HG02943 (cell line): ENCODE results near the gene RNF7.
"Not testable (repeated sequence)": the region's sequence is repeated elsewhere in the genome, so short reads cannot be mapped to it uniquely, and the experiment has no call there.

ENCODE experiments used
- ATAC-seq: cut with Tn5 transposase; IDR thresholded peaks from one replicate; pipeline ENCODE4 v1.9.1; 2021; ENCODE audit warnings: mild to moderate bottlenecking, low read depth, moderate library complexity; ENCODE audit not compliant: unreplicated experiment

The RNF7 gene

DNA sequence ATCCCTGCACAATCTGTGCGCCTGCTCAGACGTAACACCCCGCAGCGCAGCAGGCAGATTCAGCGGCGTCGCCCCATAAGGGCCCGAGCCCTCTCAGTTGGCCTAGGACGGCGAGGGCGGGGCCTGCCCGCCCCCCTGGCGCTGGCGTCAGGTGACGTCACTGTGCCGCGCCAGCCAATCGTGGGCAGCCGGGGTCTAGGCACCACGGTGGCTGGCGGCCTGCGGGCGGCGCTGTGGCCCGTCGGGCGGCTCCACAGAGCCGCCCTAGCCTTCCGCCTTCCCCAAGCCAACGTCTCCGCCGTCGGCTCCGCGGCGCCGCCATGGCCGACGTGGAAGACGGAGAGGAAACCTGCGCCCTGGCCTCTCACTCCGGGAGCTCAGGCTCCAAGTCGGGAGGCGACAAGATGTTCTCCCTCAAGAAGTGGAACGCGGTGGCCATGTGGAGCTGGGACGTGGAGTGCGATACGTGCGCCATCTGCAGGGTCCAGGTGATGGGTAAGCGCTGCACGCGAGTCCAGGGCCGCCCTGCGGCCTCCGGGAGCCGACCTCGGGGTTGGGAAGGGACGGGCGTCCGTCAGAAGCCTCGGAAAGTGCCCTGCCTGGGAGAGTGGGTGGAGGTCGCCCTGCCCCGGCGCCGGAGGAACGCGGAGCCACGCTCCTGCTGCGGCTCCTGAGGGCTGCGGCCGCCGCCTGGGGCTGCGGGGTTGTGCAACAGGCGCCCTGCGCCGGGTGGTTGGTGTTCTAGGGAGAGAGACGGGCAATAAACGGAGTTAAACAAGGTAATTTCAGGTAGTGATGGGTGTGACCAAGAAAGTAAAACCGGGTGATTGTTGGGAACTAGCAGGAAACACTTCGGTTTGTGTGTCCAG lies at the start of gene RNF7:
Gene RNF7, plus strand, starts transcription at position 277 of the 869 bp plus-strand sequence. Its CDS starts 44 bp downstream, at position 321.
- ATAC-seq: peak; percentile 89

DNA sequence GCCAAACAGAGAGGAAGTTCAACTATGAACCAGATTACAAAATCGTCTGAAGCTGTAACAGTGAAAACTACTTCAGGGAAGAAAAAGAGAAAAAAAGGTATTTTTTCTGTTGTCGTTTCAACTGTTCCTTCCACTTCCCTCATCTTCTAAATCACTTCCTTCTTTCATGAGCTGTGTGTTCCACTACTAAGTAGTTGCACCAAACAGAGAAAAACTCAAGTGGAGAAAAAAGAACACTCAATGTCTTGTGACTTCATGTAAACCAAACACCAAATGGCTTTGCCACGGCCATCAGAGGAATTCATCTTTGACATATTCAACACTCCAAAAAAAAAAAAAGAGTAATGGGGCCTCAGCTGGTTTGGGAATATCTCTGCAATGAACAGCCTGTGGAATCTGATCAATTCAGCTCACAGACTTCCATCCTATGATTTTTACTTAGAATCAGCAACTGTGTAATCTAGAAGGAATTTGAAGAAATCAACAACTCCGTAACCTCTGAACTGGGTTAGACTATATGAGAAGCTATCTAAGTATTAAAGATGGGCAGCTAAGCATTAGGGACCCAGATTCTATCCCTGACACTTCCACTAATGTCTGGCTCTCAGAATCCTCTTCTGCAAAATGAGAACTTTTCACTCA lies 47.5 kb upstream of the RNF7 start:
- ATAC-seq: no peak

DNA sequence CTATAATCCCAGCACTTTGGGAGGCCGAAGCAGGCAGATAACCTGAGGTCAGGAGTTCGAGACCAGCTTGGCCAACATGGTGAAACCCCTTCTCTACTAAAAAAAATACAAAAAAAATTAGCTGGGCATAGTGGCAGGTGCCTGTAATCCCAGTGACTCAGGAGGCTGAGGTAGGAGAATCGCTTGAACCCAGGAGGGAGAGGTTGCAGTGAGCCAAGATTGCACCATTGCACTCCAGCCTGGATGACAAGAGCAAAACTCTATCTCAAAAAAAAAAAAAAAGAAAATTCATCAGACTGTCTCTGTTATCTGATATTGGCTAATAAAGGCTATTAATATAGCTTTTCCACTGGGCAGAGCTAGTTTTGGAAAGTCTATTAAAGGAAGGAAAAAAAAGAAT lies 46.6 kb upstream of the RNF7 start:
- not testable (repeated sequence) for ATAC-seq

DNA sequence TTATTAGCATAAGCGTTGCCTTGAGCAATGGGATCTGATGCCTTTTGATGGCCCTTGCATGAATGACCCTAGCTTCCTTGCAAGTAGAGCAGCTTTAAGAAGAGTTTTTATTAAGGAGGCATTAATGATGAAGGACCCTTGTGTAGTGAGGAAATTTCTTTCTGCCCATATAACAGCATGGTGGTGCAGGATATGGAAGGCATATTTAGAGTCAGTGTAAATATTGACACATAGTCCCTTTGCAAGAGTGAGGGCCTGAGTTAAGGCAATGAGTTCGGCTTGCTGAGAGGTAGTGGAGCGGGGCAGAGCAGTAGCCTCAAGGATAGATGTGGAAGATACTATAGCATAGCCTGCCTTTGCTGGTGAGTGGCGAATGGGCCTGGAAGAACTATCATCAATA lies 45.1 kb upstream of the RNF7 start:
- not testable (repeated sequence) for ATAC-seq

DNA sequence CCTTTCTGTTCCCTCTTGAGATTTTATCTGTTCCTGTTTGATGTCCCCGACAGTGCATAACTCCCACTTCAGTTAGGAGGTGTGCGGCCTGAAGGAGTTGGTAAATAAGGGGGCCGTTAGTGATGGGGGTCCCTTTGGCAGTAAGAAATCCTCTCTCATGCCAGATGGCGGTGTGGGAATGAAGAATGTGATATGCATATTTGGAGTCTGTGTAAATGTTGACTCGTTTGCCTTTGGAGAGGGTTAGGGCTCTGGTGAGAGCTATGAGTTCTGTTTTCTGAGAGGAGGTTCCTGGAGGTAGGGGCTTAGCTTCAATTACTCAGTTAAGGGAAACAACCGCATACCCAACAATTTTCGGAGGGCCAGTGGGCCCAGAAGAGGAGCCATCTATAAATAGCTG lies 38.8 kb upstream of the RNF7 start:
- ATAC-seq: no peak

DNA sequence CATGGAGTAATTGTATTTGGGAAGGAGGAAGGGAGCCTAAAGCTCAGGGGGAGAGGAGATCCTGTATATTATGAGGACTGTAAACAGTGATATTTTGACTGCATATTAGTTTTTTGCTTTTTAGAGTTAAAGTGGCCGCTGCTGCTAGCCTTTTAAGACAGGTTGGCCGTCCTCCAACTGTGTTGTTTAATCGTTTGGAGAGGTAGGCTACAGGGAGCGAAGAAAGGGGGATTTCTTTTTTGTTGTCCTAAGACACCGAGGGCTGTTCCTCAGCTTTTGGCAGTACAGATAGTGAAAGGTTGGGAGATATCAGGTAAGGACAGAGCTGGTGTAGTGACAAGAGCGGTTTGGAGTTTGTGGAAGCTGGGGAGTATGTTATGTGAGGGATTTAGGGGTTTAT lies 38.2 kb upstream of the RNF7 start:
- no peak for ATAC-seq

DNA sequence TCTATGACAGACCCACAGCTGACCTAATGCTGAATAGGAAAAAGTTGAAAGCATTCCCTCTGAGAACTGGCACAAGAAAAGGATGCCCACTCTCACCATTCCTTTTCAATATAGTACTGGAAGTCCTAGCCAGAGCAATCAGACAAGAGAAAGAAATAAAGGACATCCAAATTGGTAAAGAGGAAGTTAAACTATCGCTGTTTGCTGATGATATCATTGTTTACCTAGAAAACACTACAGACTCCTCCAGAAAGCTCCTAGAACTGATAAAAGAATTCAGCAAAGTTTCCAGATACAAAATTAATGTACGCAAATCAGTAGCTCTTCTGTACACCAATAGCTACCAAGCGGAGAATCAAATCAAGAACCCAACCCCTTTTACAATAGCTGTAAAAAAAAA lies 34.7 kb upstream of the RNF7 start:
- ATAC-seq: not testable (repeated sequence)

DNA sequence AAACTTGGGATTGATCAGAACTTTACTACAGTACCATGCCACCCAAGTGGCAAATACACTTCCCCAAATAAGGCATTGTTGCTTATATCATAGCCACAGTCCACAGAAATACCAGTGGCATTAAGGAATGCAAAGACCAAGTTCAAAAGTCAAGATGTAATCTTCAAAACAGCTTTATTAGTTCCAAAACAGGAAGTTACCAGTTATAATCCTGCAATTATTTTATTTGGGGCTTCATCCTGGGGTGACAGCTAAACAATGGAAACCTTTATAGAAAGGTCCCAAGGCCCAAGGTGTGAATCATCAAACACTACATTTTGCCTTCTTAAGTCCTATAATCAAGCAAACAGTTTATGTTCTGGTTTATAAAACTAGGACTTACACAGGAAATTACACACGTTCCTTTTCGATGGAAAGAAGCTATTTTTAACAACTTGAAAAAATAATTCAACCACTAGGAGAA lies 30.3 kb upstream of the RNF7 start:
- ATAC-seq: no peak

DNA sequence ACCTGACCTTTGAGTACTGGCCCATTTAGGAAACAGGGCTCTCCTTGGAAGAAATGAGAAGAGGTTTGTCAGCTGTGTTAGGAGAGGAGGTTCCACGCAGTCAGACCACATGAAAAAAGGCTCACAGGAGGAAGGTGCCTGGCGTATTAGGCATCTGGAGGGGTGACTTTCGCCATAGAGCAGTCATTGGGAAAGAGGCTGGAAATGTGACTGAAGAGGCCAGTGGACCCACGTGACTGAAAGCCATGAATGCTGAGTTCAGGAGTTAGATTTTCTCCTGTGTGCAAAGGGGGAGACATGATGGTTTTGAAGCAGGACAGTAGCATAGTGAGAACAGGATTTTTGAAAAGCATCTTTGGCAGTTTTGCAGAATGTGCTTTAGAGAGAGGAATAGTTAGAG lies 29.7 kb upstream of the RNF7 start:
- ATAC-seq: no peak

DNA sequence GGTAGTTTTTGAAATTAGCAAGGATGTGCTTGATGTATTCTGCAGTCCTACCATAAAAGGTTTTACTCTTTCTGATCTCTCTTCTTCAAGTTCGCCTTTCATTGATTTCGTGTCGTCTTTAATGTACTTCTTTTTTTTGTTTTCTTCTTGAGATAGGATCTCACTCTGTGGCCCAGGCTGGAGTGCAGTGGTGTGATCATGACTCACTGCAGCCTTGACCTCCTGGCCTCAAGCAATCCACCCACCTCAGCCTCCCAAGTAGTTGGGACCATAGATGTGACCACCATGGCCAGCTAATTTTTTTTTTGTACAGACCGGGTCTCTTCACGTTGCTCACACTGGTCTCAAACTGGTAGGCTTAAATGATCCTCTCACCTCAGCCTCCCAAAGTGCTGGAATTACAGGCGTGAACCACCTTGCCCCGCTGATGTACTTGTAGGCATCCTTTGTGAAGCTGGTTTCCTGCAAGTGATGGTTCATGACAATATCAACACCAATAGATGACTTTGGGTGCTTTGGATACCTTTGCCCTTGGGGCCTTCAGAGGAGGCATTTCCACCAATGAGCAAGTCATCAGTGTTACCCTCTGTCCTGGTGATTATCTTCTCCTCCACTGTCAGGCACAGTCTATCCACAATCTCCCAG lies 28.9 kb upstream of the RNF7 start:
- no peak for ATAC-seq

DNA sequence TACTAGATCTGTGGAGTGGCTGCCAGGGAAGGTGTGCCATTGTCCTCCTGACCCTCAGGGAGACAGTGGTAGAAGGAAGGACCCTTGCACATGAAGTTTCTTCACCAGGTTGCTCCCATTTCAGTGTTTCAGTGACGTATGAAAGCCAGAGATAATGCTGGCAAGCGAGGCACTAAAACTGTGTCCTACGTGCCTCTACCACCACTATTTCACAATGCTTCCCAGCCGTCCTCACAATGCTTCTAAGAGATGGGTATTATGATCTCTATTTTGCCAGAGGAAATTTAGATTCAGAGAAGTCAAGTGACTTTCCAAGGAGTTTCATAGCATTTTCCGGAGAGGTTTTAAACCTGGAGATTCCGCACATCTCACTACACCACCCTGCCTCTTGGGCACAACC lies 28.0 kb upstream of the RNF7 start:
- no peak for ATAC-seq

DNA sequence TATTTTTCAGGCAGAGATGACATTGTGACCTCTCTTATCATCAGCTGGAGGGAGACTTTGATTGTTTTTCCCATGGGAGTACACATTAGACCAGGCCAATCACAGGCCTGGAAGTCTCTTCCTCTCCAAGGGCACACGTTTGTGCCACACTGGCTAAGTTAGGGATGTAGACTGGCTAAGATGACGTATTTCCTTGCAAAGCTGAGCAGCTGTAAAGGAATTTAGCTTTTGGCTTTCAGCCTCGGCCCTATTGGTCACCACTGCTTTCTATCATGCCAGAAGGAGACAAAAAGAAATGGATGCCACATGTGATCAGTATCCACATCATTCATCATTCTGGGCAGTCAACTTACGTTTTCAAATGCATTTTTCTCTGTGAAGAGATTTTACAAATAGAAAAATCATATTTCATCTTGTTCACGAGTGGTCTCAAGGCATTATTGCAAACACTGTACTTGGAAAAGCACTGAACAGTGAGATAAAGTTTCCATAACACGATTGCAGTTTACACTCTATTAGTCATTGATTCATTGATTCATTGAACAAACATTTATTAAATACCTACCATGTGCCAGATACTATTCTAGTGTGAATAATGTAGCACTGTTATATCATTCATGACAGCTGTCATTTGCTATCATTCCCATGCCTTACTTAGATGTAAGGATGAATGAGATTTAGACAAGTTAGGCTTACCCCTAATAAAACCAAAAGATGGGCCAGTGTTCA lies 27.0 kb upstream of the RNF7 start:
- ATAC-seq: no peak

DNA sequence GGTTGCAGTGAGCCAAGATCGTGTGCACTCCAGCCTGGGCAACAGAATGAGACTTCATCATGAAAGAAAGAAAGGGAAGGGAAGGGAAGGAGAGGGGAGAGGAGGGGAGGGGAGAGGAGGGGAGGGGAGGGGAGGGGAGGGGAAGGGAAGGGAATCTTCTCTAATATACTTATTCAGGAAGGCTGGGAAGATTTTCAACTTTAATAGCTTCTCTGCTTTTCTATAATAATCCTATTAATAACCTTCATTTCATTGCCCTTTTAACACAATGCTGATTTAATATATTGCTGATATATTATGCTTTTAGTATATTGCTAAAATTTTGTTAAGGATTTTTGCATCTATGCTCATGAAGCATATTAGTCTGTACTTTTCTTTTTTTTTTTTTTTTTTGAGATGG lies 23.4 kb upstream of the RNF7 start:
- no peak for ATAC-seq

DNA sequence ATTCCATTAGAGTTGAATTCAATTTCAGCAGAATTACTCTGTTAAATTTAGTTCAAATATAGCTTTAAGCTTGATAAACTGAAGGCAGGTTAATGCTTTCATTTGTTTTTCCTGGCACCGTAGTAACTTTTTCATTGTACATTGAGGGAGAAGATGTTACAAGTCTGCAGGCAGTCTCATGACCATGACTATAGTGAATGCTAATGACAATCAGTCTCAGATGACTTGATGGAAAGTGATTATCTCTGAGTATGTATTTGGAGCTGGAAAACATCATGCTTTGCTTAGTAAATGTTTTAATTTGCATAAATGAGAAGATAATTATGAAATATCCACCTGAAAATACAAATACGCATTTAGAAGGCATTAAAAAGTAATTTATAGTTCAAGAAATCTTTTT lies 16.0 kb upstream of the RNF7 start:
- ATAC-seq: no peak

DNA sequence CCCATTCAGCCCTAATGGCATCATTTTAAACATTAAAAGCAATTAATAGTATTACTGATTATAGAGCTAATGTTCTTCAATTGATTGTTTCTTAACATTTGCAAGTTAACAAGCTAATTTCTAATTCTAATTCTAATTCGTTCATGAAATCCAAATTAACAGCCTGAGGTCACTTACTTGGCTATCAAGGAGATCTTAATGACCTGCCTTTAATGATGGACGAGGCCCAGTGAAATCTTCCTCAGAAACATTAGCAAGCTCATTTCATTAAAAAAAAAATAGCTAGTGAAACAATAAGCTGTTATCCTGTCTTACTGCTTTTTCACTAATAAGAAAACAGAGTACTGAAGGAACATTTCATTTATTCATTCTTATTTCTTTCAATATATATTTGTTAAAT lies 15.4 kb upstream of the RNF7 start:
- ATAC-seq: no peak

DNA sequence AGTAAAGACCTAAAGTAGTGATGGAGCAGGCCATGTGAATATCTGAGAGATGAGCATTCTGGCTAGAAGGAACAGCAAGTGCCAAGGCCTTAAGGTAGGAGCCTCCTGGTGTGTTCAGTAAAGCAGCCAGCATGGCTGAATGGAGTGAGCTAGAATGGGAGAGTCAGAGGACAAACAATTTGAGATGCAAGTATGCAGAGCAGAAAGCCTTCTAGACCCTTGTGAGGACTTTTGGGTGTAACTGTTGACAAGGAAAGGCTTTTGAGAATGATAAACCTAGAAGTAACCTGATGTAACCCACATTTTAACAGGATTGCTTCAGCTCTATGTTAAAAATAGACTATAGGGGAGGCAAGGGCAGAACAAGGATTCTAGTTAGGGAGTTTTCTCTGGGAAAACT lies 14.8 kb upstream of the RNF7 start:
- ATAC-seq: no peak

DNA sequence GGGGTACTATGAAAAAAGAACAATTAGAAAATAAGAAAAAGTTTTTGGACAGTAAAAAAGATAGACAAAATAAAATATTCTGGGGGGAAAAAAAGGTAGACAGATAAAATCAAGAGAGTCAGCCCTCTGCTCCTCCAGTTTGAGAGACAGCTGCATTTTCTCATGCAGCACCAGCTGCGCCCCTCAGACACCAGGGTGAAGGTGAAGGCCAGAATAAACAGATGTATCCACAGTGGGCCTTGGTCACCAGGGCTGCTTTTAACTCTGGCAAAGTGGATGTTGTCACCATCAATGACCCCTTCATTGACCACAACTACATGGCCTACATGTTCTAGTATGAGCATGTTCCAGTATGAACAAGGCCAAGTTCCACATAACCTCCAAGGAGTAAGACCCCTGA lies 13.9 kb upstream of the RNF7 start:
- no peak for ATAC-seq

DNA sequence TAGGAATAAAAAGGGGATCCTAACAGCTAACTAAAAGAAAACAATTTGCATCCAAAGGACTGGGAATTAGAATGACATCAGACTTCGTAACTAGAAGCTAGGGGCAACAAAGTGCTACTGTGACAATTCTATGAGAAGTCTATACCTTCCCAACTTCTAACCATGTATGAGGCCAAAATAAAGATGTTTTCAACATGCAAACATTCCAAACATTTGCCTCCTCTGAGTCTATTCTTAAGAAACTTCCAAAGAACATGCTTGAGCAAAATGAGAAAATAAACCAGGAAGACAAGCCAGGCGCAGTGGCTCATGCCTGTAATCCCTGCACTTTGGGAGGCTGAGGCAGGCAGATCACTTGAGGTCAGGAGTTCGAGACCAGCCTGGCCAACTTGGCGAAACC lies 13.1 kb upstream of the RNF7 start:
- no peak for ATAC-seq

DNA sequence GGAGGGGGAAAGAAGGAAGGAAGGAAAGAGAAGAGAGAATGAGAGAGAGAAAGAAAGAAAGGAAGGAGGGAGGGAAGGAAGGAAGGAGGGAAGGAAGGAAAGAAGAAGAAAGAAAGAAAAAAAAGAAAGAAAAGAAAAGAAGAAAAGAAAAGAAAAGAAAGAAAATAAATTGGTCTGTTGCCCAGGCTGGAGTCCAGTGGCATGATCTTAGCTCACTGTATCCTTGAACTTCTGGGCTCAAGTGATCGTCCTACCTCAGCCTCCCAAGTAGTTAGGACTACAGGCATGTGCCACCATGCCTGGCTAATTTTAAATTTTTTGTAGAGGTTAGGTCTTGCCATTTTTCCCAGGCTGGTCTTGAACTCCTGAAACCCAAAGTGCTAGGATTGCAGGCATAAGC lies 11.6 kb upstream of the RNF7 start:
- no peak for ATAC-seq

DNA sequence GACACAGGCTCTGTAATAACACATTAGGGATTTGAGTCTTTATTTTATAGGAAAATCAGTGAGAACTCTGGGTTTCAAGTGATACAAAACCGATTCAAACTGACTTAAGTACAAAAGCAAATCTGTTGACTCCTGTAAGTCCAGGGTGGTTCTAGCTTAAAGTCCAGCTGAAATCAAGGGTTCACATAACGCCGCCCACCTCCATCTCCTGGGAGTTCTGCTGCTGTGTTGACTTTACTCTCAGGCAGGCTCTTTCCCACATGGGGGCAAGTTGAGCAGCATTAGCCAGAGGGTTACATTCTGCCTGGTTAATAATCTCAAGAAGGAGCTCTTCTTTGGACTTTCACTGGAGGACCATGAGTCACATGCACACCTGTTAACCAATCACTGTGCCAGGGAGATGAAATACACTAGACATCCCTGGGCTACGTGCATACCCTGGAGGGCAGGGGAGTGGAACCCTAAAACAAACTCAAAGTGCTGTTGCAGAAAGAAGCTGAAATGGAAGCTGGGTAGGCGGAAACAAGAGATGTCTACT lies 9.7 kb upstream of the RNF7 start:
- ATAC-seq: no peak

DNA sequence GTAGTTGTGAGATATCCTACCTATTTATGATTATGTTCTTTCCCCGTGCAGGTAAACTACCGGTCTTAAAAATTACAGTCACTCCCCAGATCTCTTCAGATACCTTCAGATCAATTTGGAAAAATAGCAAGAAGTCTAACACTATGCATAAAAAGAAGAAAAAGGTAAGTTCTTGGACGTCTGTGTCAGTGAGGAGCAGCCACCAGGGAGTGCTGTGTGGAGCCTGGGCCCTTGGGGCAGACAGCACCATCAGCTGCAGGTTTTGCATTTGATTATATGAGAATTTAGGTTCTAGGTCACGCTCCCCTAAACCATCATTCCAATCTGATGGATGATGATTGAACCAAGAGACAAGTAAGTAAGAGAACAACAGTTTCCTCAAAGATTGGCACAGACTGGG lies 8.9 kb upstream of the RNF7 start:
- ATAC-seq: no peak
